ENCODE data around the gene ATF4.

DNA sequence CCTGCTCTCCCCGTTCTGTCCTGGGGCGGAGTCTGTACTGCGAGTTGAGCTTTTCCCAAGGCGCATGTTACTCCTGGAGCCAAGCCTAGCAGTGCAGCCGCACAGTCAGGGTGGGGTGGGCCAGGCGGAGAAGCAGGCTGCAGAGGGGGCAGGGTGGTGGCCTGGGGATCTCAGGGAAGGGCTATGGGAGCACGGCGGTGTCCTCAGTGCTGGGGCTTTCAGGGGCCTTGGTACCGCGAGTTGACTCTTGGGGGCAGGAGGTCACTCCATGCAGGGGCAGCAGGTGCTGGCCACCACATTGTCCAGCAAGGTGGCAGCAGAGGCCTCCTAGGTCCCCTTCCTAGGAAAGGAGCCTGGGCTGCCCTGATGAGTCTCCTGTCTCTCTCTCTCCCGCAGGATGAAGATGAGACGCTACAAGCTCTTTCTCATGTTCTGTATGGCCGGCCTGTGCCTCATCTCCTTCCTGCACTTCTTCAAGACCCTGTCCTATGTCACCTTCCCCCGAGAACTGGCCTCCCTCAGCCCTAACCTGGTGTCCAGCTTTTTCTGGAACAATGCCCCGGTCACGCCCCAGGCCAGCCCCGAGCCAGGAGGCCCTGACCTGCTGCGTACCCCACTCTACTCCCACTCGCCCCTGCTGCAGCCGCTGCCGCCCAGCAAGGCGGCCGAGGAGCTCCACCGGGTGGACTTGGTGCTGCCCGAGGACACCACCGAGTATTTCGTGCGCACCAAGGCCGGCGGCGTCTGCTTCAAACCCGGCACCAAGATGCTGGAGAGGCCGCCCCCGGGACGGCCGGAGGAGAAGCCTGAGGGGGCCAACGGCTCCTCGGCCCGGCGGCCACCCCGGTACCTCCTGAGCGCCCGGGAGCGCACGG is 33.2 kb upstream of the ATF4 start:
- no peak for TF ChIP-seq POLR2A (IDR thresholded peaks at IDR 0.05; ENCODE audit: low read depth, low read length)
- TF ChIP-seq TAF1 (IDR thresholded peaks at IDR 0.05; ENCODE audit: low read depth, low read length): no peak
- no peak for TF ChIP-seq SPI1 (IDR thresholded peaks at IDR 0.05; ENCODE audit: low read depth, low read length)

Measured in GM12891 (cell line).